Measurements from ENCODE around the gene STAB2.

Gene STAB2

GRCh38 chr12:103656291-103656690, 69.2 kb downstream of the STAB2 start:
- no peak for DNase-seq

GRCh38 chr12:103657331-103657730, 70.3 kb downstream of the STAB2 start:
- no peak for DNase-seq

GRCh38 chr12:103664626-103665025, 77.6 kb downstream of the STAB2 start:
- no peak for DNase-seq

GRCh38 chr12:103665971-103666370, 78.9 kb downstream of the STAB2 start:
- DNase-seq: no peak

- no peak for DNase-seq
These were observed 80.1 kb downstream of the STAB2 start for GRCh38 chr12:103667125-103667524.

- DNase-seq: no peak
These were observed 81.4 kb downstream of the STAB2 start for GRCh38 chr12:103668520-103668919.

- DNase-seq: no peak
These were observed 84.3 kb downstream of the STAB2 start for GRCh38 chr12:103671367-103671766.

- DNase-seq: no peak
These were observed 85.5 kb downstream of the STAB2 start for GRCh38 chr12:103672401-103673119.

- DNase-seq: no peak
These were observed 86.4 kb downstream of the STAB2 start for GRCh38 chr12:103673487-103673886.

GRCh38 chr12:103673891-103674375, 86.9 kb downstream of the STAB2 start:
- DNase-seq: no peak

- no peak for DNase-seq
These were observed 89.8 kb downstream of the STAB2 start for GRCh38 chr12:103676893-103677292.

- no peak for DNase-seq
These were observed 90.3 kb downstream of the STAB2 start for GRCh38 chr12:103677341-103677740.

GRCh38 chr12:103677905-103678304, 90.8 kb downstream of the STAB2 start:
- DNase-seq: no peak

- no peak for DNase-seq
These were observed 92.5 kb downstream of the STAB2 start for GRCh38 chr12:103679421-103680170.

- no peak for DNase-seq
These were observed 93.6 kb downstream of the STAB2 start for GRCh38 chr12:103680591-103681141.

- no peak for DNase-seq
These were observed 99.0 kb downstream of the STAB2 start for GRCh38 chr12:103686026-103686425.

GRCh38 chr12:103687253-103687652, 100.2 kb downstream of the STAB2 start:
- no peak for DNase-seq

- DNase-seq: no peak
These were observed 101.4 kb downstream of the STAB2 start for GRCh38 chr12:103688376-103689063.

- no peak for DNase-seq
These were observed 103.4 kb downstream of the STAB2 start for GRCh38 chr12:103690426-103690825.

- no peak for DNase-seq
These were observed 104.0 kb downstream of the STAB2 start for GRCh38 chr12:103691063-103691462.

- DNase-seq: no peak
These were observed 109.0 kb downstream of the STAB2 start for GRCh38 chr12:103696101-103696500.

- no peak for DNase-seq
These were observed 111.1 kb downstream of the STAB2 start for GRCh38 chr12:103697971-103698751.

Measured in T1000 (cell line).